HG02884 (cell line): ENCODE measurements around the gene LRRC30.

ENCODE experiments used
- ATAC-seq: cut with Tn5 transposase; IDR thresholded peaks from one replicate; pipeline ENCODE4 v1.9.1; 2021; ENCODE audit warnings: mild to moderate bottlenecking, moderate library complexity; ENCODE audit not compliant: unreplicated experiment

The LRRC30 gene

GRCh38 chr18:7236933-7237332 lies 6.0 kb downstream of the LRRC30 start:
- ATAC-seq: no peak

- ATAC-seq: no peak
Observed at GRCh38 chr18:7237673-7238272, 6.9 kb downstream of the LRRC30 start.

GRCh38 chr18:7242926-7243325 lies 12.0 kb downstream of the LRRC30 start:
- no peak for ATAC-seq

- no peak for ATAC-seq
Observed at GRCh38 chr18:7248877-7249276, 18.0 kb downstream of the LRRC30 start.

- ATAC-seq: no peak
Observed at GRCh38 chr18:7254163-7254562, 23.3 kb downstream of the LRRC30 start.

GRCh38 chr18:7255054-7255453 lies 24.2 kb downstream of the LRRC30 start:
- ATAC-seq: no peak

- ATAC-seq: no peak
Observed at GRCh38 chr18:7255643-7256042, 24.8 kb downstream of the LRRC30 start.

- ATAC-seq: no peak
Observed at GRCh38 chr18:7256618-7257425, 25.9 kb downstream of the LRRC30 start.

- ATAC-seq: no peak
Observed at GRCh38 chr18:7257426-7257740, 26.5 kb downstream of the LRRC30 start.

GRCh38 chr18:7259475-7259874 lies 28.6 kb downstream of the LRRC30 start:
- ATAC-seq: no peak

GRCh38 chr18:7261199-7261598 lies 30.3 kb downstream of the LRRC30 start:
- no peak for ATAC-seq

GRCh38 chr18:7267973-7268372 lies 37.1 kb downstream of the LRRC30 start:
- no peak for ATAC-seq

- ATAC-seq: no peak
Observed at GRCh38 chr18:7269942-7270341, 39.1 kb downstream of the LRRC30 start.

GRCh38 chr18:7272311-7273049 lies 41.6 kb downstream of the LRRC30 start:
- ATAC-seq: no peak

- no peak for ATAC-seq
Observed at GRCh38 chr18:7273301-7273921, 42.5 kb downstream of the LRRC30 start.

GRCh38 chr18:7281579-7281978 lies 50.7 kb downstream of the LRRC30 start:
- ATAC-seq: no peak
